K562 treated with DMSO at 1 percent for 48 hours (cell line): Measurements from ENCODE around the gene TPRG1. TPM values are rescaled to one million over a fixed set of nuclear protein-coding genes. Genes with fewer than 3 reads are reported as not detected.

ENCODE experiments used
- total RNA-seq: library from RNA; unstranded; fragments of 300-600 nt; gene quantifications from 2 replicates; pipeline ENCODE4 v1.2.3, GENCODE V29; 2022; ENCODE audit warnings: low replicate concordance; ENCODE audit errors: extremely low read depth

Gene TPRG1
- not detected in 2 replicates for total RNA-seq

GRCh38 chr3:189171707-189172106 lies at the start of gene TPRG1:
TPRG1 (plus strand) TSS chr3:189171971; CDS start chr3:189207385, 35,414 bp downstream.

